ENCODE data around the gene LRRC4C.
"Not testable (repeated sequence)": the region's sequence is repeated elsewhere in the genome, so short reads cannot be mapped to it uniquely, and the experiment has no call there.

Gene LRRC4C

DNA sequence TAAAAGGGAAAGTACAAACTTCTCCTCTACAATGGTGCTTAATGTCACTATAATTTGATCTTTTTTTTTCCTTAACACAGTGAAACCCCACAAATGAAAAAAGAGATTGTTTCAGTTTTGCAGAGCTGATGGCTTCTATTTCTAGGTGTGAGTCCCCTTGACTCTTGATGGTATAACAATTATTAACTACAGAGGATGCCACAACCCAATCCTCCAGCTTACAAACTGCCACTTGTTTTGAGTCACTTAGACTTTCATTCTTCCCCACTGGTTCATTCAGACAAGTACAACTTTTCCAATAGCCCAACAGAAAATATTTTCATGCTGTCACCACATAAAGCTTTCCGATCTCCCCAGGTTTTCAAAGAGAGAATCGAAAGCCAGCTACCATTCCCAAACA lies 812.2 kb downstream of the LRRC4C start:
- DNase-seq: no peak

DNA sequence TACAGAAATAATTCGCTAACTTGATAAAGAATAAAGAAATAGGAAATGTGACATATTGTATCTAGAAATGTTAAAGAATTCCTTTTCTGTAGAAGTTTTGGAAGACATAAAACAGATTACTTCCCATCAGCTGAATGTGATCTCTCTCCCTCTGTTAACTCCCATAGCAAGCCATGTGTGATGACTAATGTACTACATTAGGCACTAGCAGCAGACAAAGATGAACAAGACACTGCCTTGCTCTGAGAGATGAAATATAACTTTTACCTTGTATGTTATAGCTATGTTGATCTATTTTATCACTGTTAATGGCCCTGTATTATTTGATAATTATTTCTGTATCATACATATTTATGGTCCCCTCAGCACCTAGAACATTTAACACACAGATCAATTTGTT lies 817.2 kb downstream of the LRRC4C start:
- no peak for DNase-seq

DNA sequence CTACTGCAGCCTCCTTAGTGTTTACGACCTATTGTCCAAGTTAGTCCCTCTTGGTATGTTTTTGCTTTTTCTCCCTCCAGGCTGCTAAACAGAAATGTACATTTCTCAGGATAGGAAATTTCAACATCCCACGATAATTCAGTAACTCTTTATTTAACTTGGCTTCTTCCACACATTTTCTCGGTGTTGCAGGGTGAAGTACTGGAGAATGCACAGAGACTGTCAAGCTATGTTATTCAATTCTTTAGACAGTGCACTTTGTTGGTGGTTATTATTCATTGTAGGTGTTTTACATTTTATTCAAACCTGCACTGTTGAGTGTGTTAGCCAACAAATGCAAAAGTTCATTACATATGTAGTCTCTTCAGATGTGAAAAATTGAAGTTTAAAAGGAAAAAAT lies 839.8 kb downstream of the LRRC4C start:
- DNase-seq: no peak

DNA sequence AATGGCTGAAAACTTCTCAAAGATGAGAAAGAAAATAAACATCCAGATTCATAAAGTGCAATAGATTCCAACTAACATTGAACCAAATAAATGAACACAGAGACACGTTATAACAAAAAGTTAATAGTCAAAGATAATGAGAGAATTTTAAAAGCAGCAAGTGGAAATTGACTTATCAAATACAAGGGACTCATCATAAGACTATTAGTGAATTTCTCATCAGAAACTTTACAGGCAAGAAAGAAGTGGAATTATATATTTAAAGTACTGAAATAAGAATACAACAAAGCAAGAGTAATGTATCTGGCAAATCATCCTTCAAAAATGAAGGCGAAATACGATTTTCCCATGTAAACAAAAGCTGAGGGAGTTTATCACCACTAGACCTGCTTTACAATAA lies 852.7 kb downstream of the LRRC4C start:
- DNase-seq: no peak

DNA sequence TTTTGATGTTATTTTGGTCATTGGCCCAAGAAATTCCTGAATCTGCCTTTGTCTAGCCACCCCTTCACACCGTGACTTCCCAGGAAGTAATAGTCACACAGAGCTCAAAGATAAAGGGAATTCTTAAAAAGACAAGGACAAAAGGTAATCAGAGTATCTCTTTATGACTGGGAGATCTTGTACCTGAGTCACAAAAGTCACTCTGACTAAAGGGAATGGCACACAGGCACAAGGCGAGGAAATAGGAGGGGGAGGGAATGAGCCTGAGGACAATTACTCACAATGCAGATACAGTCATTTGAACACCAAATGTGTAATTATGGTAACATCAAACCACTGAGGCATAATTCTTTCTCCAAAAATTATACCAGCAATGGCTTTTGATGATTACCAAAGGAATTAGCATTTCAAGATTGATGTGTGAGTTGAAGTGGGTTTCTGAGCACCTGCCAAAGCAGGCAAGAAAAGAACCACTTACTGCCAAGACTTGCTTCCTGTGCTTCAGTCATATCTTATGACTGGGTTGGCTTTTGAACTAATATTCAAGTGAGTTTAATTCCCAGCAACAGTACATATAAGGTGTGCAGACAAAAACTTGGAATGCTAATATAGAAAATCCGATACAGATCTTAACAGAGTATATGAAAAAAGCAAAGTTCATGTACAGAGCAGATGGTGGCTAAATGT lies 856.4 kb downstream of the LRRC4C start:
- no peak for DNase-seq

DNA sequence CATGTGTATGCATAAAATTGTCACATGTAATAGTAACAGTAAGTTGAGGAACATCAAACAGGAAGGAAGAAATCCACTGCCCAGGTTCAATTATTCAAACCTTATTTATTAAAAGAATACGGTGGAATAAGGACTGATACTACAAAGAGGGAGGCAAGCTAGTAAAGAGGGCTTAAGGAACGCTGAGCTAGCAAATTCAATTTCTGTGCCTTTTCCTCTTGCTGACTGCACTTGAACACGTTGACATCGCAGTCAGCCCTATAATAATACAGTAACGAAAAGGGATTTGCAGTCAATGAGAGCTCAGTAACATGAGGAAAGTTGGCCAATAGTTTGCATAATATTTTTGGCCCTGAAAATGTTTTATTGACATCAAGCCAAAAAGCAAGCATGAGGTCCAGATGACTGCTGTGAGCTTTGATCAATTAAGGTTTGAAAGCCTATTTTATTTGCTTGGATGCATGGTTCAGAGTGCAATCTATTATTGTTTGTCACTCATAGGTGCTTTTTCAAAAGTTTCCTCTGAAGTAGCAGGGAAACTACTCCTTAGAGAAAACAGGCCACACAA lies 861.8 kb downstream of the LRRC4C start:
- DNase-seq: no peak

DNA sequence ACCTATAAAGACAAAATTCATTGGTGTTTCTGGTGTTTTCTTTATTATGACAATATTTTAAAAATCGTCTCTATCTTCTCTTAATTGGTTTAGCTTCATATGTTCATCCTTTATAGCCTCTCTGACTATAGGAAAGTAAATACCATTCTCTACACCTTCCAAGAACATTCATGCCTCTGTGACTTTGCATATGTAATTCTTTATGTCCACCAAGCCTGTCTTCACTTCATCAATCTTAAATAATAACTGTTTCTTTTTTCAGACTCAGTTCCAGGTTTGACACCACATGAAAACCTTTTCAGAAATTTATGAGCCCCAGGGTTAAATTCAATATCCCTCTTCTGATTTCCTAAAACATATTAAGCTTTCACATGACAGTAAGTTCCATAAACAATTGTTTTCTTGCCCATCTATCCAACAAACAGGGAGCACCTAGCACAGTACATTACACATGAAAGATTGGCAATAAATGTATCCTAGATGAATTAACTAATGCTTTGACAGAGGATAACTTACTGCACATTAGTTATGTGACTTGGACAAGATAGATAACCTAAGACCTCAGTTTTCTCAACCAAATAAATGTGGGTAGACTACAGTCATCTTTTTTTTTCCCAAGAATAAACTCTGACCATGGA lies 886.1 kb downstream of the LRRC4C start:
- no peak for DNase-seq

DNA sequence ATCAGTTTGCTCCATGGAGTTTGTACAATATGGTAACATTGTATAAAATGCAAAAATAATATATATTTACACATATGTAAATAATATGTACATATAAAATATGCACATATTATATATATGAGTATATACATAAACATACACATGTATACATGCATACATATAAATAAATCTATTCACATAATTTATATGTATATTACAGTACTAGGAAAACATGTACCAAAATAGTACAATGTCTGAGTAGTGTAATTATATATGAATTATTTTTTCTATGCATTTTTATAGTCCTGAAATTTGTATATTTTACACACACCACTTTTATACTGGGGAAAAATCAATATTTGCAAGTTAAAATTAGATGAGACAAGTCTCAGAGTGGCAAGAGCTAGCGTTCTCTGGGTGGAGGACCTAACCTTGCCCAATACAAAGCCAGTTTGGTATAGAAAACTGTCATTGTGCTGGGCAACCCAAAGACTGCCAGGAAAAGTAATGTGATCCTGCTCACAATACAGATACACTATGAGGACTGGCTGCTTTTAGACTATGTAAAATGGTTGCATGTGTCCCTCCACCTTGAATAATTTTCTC lies 889.4 kb downstream of the LRRC4C start:
- no peak for DNase-seq

DNA sequence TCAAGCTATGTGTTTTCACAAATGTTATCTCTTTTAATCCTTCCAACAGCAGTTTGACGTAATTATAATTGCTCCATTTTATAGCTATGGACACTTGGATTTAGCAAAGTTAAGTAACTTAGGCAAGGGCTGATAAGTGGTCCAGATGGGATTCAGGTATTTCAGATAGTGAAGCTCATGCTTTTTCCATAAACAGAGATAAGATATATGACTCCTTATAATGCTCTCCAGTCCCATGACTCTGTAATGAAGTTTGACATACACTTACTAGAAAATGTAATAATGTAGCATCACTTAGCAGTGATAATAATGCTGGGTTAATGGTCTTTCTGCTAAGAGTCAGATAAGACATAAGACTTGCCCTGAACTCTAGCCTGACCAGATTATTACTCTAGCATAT lies 892.1 kb downstream of the LRRC4C start:
- DNase-seq: no peak

DNA sequence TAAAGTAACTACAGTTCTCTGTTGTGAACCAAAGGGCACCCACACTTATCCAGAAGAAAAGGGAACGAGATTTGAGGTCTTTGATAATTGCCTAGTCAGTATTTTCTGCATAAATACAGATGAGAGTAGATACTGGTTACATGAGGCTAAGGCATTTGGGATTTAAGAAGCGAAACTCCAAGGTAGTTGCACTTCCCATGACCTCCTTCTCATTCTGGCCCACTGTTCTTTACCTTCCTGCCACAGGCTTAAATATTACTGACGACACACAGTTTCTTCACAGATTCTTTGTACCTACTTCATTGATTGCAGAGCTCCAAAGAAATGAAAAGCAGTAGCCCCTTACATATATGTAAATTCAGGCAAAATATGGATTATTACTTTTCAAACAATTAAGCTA lies 915.3 kb downstream of the LRRC4C start:
- no peak for DNase-seq

DNA sequence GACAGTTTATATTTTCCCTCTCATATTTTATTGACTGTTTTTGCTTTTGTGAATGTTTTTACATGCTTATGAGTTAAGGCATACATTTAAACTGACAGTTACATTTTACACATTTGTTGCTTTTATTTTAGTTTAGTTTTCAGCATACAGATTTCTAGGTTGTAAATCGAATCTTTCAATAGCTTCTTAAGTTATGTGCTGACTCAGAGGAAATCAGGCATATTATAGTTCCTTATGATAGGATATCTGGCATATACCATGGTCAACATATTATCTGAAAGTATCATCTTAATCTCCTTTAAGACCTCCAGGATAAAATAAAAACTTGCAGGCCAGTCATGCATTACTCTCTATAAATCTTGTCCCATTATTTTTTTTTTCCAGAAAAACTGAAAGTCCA lies 916.6 kb downstream of the LRRC4C start:
- DNase-seq: no peak

DNA sequence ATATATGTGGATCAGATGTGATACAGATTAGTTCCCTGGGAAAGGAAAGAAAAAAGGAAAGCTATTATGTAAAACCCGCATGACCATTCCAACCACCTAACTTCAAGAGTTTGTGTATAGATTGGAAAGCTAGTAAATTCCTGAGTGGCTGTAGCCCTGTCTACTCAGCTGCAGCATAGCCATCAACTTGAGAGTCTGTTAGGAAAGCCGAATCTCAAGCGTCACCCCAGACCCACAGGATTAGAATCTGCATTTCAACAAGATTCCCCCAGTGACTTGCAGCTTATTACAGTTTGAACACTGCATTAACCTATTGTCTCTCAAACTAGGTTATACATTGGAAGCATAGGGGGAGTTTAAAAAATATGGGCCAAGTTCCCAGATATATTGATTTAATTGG lies 921.7 kb downstream of the LRRC4C start:
- no peak for DNase-seq

DNA sequence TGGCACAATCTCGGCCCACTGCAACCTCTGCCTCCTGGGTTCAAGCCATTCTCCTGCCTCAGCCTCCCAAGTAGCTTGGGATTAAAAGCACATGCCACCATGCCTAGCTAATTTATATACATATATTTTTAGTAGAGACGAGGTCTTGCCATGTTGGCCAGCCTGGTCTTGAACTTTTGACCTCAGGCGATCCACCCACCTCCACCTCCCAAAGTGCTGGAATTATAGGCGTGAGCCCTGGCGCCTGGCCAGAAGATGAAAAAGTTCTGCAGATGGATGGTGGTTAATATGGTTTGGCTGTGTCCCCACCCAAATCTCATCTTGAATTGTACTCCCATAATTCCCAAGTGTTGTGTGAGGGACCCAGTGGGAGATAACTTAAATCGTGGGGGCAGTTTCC lies 937.4 kb downstream of the LRRC4C start:
- not testable (repeated sequence) for DNase-seq

DNA sequence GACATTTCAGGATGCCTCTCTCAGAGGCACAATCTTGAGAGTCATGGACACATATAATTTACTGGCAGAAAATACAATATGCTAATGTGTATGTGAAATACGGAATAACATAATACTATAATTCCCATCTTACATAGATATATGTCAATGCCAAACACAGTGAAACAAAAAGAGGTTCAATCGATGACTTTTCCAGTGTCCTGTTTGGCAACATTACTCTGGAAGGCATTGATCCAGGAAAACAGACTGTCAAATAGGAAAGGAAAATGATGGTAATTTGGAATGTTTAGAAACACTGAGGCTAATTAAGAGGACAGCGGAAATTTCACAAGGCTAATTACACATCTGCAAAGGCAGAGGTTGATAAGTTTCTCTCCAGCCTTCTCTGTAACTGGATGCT lies 942.3 kb downstream of the LRRC4C start:
- DNase-seq: no peak

DNA sequence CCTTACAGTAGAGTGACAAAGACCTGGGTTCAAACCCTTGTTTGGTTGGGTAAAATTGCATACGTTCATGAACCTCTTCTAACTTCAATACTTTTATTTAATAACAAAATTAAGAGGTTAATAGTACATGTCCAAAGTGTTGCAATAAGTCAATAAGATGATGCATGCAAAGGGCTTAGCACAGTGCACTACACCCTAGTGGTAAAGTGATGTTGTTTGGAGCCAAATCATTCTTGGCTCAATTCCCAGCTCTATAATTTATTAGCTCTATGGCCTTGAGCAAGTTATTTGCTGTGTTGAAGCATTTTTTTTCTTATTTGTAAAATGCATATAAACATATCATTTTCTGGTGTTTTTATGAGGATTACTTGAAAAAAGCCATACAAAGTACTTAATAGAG lies 945.3 kb downstream of the LRRC4C start:
- no peak for DNase-seq

DNA sequence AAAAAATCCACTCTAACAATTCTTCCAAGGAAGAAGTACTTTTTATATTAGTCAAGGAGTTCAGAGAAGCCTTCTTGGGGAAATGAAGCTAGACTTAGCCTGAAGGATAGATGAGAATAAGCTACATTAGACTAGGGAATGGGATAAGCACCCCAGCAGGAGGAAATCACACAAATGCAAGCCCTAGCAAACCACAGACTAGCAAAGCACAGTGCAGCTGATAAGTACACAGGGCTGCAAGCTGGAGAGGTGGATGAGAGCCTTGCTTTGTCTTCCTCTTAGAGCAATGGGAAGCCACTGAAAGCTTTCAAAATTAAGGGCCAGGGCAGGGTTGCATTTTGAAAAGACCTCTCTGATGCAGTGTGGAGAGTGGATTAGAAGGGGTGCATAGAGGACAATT lies 946.2 kb downstream of the LRRC4C start:
- no peak for DNase-seq

DNA sequence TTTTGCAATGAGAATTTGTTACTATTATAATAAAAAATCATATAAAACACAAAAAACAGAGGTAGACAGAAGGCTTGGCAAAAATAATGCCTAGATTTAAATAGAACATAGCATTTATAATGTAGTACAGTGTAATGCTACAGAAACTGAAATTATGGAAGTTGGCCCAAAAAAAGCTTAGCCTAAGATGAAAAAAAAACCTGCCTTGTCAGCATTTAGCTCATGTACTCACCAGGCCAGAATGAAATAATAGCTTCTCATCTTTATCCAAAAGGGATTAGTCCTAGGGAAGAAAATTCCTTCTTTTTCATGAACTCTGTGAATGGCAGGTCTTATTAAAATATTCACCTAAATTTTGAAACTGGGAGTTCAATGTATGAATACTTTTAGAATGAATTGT lies 951.1 kb downstream of the LRRC4C start:
- no peak for DNase-seq

DNA sequence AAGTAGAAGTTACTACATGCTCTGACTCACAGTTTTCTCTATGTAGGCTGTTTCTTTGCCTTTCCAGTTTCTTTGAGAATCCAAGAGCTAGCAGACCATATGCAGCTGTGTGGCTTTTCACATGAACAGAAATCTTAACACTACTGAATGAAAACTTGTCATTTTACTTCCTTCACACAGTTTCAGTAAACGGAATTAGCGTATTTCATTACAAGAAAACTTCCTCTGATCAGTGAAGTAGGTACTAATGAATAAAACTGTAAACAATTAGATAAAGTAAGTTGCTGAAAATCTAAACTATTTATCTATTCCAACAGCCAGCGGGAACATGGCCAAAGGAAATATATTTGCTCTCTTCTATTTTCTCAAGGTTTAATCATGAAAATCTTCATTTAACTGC lies 953.2 kb downstream of the LRRC4C start:
- no peak for DNase-seq

DNA sequence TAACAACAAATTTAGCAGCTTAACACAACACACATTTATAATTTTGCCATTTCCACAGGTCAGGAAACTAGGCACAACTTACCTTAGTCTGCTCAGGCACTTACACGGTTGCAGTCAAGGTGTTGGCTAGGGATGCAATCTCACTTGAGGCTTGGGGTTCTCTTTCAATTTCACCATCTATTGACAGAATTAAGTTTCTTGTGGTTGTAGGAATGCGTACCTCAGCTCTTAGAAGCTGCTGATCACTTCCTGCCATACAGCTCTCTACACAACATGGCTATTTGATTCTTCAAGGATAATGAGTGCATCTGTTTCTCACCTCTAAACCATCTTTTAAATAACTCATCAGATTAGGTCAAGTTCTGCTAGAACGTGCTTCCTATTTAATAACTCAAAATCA lies 968.1 kb downstream of the LRRC4C start:
- no peak for DNase-seq

DNA sequence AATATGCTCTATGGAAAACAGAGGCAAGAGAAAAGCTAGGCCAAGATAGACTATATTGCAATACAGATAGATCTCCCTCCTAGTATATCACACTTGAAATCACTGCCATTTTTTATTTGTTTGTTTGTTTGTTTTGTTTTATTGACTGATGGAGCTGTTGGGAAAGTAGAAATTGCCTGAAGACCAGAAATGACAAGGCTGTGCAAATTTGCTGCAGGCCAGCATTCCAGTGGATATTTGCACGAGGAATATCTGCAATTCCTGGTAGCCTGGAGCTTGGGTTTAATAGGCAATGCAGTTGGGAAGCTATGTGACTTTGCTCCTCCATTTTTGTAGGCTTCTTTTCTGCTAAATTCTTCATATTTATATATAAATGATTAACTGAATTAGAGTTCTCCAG lies 991.7 kb downstream of the LRRC4C start:
- no peak for DNase-seq

DNA sequence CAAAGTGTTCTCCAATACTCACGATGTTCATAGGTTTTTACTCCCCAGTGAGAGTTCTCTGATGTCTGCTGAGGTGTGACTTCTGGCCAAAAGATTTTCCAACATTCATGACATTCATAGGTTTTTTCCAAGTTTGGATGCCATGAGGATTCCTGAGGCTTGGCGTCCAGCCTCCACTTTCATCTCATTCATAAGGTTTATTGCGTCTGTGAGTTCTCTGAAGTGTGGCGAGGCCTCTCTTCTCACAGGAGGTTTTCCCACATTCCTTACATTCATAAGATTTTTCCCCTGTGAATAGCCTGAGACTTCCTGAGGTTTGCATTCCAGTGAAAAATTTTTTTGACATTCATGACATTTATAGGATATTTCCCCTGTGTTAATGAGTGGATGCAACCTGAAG lies 1014.1 kb downstream of the LRRC4C start:
- DNase-seq: no peak

DNA sequence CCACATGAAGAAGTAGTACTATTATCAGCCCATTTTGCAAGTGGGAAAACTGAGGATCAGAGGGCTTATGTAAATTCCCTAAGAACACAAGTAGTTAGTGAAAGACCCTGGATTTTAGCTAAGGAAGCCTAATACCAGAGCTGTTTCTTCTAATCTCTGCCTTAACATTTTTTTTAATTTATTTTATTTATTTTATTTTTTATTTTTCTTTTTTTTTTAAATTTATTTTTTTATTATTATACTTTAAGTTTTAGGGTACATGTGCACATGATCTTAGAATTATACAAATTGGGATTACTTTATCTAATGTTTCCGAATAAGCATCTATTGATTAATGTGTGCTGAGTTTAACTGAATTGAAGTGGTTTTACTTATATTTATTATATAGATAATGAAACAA lies 1015.3 kb downstream of the LRRC4C start:
- DNase-seq: no peak

DNA sequence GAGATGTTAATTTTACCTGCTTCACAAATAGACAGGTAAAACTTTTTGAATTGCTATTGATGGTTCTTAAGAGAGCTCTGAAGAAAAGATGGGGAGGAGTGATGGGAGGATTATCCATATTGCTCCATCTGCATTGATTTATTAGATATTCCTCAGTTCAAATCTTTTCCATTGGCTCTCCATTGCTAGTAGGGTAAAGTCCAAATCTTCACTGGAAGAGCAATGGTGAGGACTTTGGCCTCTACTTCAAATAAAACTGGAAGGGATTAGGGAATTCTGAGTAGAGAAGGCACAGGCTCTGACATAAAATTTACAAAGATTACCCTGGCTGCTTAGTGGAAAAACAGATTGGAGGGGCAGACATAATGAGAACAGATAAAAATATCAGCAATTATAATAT lies 1024.1 kb downstream of the LRRC4C start:
- DNase-seq: no peak

DNA sequence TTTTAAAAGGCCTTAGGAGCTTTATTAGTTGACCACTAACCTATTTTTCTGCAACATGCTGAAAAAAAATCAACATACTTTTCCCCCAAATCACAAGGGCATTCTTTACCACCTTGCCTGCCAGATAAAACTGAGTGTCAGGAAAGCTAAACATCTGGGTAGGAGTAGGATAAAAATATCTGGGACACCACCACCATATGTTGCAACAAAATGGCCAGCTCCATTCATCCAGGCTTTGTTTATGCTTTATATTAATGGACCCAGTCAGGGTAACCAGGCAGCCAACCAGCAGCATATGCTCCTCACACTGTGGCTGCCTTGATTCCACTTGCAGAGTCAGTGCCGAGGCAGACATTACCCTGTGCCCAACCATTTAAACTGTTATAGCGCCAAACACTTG lies 1024.5 kb downstream of the LRRC4C start:
- no peak for DNase-seq

DNA sequence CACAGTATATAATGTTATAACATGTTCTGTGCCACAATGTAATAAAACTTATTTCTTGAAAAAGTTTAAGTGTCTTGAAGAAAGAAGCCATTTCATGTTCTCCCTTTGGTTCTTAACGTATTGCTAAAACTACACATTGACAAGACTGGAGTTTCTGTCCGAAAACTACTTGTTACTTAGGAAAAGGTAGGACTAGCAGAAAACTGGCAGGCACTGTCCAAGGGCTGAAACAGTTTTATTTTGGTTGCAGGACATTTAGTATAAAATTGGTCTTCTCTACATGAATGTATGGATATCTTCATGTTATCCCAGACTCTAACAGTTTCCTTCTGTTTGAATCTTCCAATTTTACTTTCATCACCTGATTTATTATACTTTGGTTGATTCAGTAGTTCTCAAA lies 1027.1 kb downstream of the LRRC4C start:
- DNase-seq: no peak
